DND-41 (cell line): Measurements from ENCODE around the gene FNDC3B.

Source experiments
- ATAC-seq: fragments of 200-7000 bp; cut with Tn5 transposase; 3 replicates; pipeline ENCODE4 v1.9.1; 2021; ENCODE audit warnings: low read depth; ENCODE audit not compliant: insufficient read depth
- DNase-seq: peaks from one replicate; pipeline ENCODE4 v3.0.0-alpha.2; 2020
- H2AFZ ChIP-seq: 2 replicates; pipeline ENCODE4 v1.6.0; 2012; ENCODE audit warnings: low read depth, low read length
- H3K27ac ChIP-seq: 2 replicates; pipeline ENCODE4 v1.5.1; 2012; ENCODE audit warnings: low read length, inconsistent platforms
- H3K27me3 ChIP-seq: fragments of 200-600 bp; sonication (generic); 2 replicates; pipeline ENCODE4 v1.6.0; 2012; ENCODE audit warnings: low read length, mild to moderate bottlenecking, inconsistent platforms; ENCODE audit not compliant: insufficient read depth, poor library complexity
- H3K36me3 ChIP-seq: 2 replicates; pipeline ENCODE4 v1.5.1; 2012; ENCODE audit warnings: low read length, inconsistent platforms; ENCODE audit not compliant: insufficient read depth
- H3K4me1 ChIP-seq: 2 replicates; pipeline ENCODE4 v1.5.1; 2012; ENCODE audit warnings: mild to moderate bottlenecking, low read length; ENCODE audit not compliant: insufficient read depth
- H3K4me2 ChIP-seq: 2 replicates; pipeline ENCODE4 v1.6.0; 2012; ENCODE audit warnings: mild to moderate bottlenecking, moderate library complexity, low read length, inconsistent platforms; ENCODE audit not compliant: insufficient read depth
- H3K4me3 ChIP-seq, 2 experiments: fragments of 200-600 bp in 1 of 2; shearing (Covaris generic) in 1 of 2; 2 replicates each; pipeline ENCODE4 v1.5.1; 2012 to 2016; ENCODE audit warnings: inconsistent platforms in 2 of 2, low read length in 2 of 2, mild to moderate bottlenecking in 2 of 2, low read depth in 1 of 2, moderate library complexity in 1 of 2
- H3K79me2 ChIP-seq: 2 replicates; pipeline ENCODE4 v1.6.0; 2012; ENCODE audit warnings: low read length, inconsistent platforms; ENCODE audit not compliant: insufficient read depth
- H3K9ac ChIP-seq: 2 replicates; pipeline ENCODE4 v1.6.0; 2012; ENCODE audit warnings: low read depth, mild to moderate bottlenecking, inconsistent platforms, low read length, moderate library complexity
- H3K9me3 ChIP-seq: 2 replicates; pipeline ENCODE4 v1.5.1; 2012; ENCODE audit warnings: low read length, moderate library complexity, mild to moderate bottlenecking, inconsistent platforms; ENCODE audit not compliant: insufficient read depth, severe bottlenecking
- H4K20me1 ChIP-seq: 2 replicates; pipeline ENCODE4 v1.6.0; 2012; ENCODE audit warnings: low read length; ENCODE audit not compliant: insufficient read depth
- CTCF ChIP-seq: IDR thresholded peaks from 2 replicates; pipeline ENCODE4 v1.5.1; 2012; ENCODE audit warnings: borderline replicate concordance, low read length, moderate library complexity, mild to moderate bottlenecking; ENCODE audit not compliant: poor library complexity, severe bottlenecking; ENCODE audit errors: extremely low read depth
- EZH2 ChIP-seq: IDR thresholded peaks from 3 replicates; pipeline ENCODE4 v1.6.1; 2012; ENCODE audit warnings: borderline replicate concordance, low read depth, mild to moderate bottlenecking, moderate library complexity, low read length, inconsistent platforms; ENCODE audit not compliant: severe bottlenecking

Gene FNDC3B

DNA sequence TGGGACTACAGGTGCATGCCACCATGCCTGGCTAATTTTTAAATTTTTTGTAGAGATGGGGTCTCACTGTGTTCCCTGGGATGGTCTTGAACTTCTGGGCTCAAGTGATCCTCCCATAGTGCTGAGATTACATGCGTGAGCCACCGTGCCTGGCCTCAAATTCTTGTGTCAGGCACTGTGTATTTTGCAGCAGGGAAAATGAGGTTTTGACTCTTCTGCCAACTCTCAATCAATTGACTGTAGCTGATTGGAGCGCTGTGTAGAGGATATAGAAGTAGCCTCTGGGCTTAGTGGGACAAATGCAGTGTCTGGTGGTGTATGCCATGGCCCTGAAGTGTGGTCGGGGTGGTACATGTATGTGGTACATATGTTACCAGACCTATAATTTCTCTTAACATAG lies 152.3 kb downstream of the FNDC3B start:
- Histone ChIP-seq H3K79me2 (no peaks in the 10 kb centered on the region), H3K36me3 (no peaks in the 10 kb centered on the region), H3K9ac (no peak overlapping the region), H3K4me2 (no peak overlapping the region), H3K27ac (no peak overlapping the region), H3K4me3 (no peak overlapping the region), H3K9me3 (no peaks in the 10 kb centered on the region), H3K4me1 (no peaks in the 10 kb centered on the region), H4K20me1 (no peaks in the 10 kb centered on the region), H3K27me3 (no peaks in the 10 kb centered on the region), H2AFZ (no peak overlapping the region)
- TF ChIP-seq CTCF: no peak
- no peak for TF ChIP-seq EZH2
- DNase-seq (no peak), ATAC-seq (no peak)

- TF ChIP-seq CTCF (no peak), EZH2 (no peak)
- Histone ChIP-seq H3K27me3 (no peaks in the 10 kb centered on the region), H3K79me2 (no peaks in the 10 kb centered on the region), H2AFZ (no peak overlapping the region), H3K4me2 (no peak overlapping the region), H3K4me1 (no peaks in the 10 kb centered on the region), H3K4me3 (no peak overlapping the region), H4K20me1 (no peaks in the 10 kb centered on the region), H3K9ac (no peak overlapping the region), H3K36me3 (no peaks in the 10 kb centered on the region), H3K9me3 (no peaks in the 10 kb centered on the region), H3K27ac (no peak overlapping the region)
- DNase-seq (no peak), ATAC-seq (no peak)
These were observed 153.5 kb downstream of the FNDC3B start for GRCh38 chr3:172192830-172193415.

- Histone ChIP-seq H3K4me2 (no peak overlapping the region), H3K9ac (no peak overlapping the region), H3K79me2 (no peaks in the 10 kb centered on the region), H3K4me3 (no peak overlapping the region), H2AFZ (no peak overlapping the region), H3K27ac (no peak overlapping the region), H3K9me3 (no peaks in the 10 kb centered on the region), H3K36me3 (no peaks in the 10 kb centered on the region), H3K27me3 (no peaks in the 10 kb centered on the region), H3K4me1 (no peaks in the 10 kb centered on the region), H4K20me1 (no peaks in the 10 kb centered on the region)
- ATAC-seq: no peak
- DNase-seq: no peak
- TF ChIP-seq EZH2 (no peak), CTCF (no peak)
These were observed 154.1 kb downstream of the FNDC3B start for GRCh38 chr3:172193436-172193835.
